HUES48 (cell line): ENCODE measurements around the gene TMEM79.
"Not testable (repeated sequence)": the region's sequence is repeated elsewhere in the genome, so short reads cannot be mapped to it uniquely, and the experiment has no call there.

Source experiments
- H3K27ac ChIP-seq: one replicate; pipeline ENCODE4 v1.7.0; 2013; ENCODE audit warnings: low read depth, low read length, inconsistent platforms
- H3K27me3 ChIP-seq: 2 replicates; pipeline ENCODE4 v1.6.1; 2013; ENCODE audit warnings: mild to moderate bottlenecking, low read length; ENCODE audit not compliant: control insufficient read depth, insufficient read depth
- H3K36me3 ChIP-seq: 2 replicates; pipeline ENCODE4 v1.6.1; 2013; ENCODE audit warnings: low read length; ENCODE audit not compliant: control insufficient read depth, insufficient read depth
- H3K4me1 ChIP-seq: 2 replicates; pipeline ENCODE4 v1.6.1; 2013; ENCODE audit warnings: mild to moderate bottlenecking, low read length; ENCODE audit not compliant: control insufficient read depth, insufficient read depth
- H3K4me3 ChIP-seq: 2 replicates; pipeline ENCODE4 v1.5.1; 2013; ENCODE audit warnings: mild to moderate bottlenecking, low read depth, low read length
- H3K9ac ChIP-seq: 2 replicates; pipeline ENCODE4 v1.6.1; 2013; ENCODE audit warnings: mild to moderate bottlenecking, low read depth, low read length, moderate library complexity
- H3K9me3 ChIP-seq: 2 replicates; pipeline ENCODE4 v1.6.1; 2013; ENCODE audit warnings: low read length; ENCODE audit not compliant: control insufficient read depth, insufficient read depth

The TMEM79 gene

DNA sequence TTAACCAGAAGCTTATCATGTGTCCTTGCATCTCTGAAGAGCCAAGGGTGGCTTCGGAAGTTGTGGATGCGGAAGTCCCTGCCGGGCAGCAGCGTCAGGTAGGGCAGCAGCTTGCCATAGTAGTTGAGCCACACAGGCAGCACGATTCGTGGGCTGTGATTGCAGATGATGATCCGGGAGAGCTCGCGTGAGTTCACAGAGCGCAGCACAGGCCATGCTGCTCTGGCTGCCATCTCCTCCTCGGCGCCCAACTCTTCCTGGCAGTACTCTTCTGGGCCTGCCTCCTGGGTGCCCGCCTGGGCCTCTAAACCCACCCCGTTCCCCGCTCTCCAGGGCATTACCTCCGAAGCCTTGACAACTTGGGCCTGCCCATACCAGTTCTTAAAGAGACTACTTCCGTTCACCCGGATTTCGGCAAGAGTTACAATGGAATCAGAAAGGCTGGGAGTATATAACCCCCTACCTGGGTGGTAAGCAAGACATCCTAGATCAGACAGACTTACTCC is 14.8 kb downstream of the TMEM79 start, which contains the start of gene VHLL:
Gene VHLL (minus strand): TSS at position 456 of the 506 bp plus-strand sequence. CDS start 118 bp downstream, at position 338.
- no peak within 1 kb of the TSS for H3K4me3 ChIP-seq
- H3K36me3 ChIP-seq, result 0 out of 2 replicates have a peak, but pooled peaks cover 3% of the 10 kb centered on the region
- no peaks in the 10 kb centered on the region for H3K4me1 ChIP-seq
- no peaks in the 10 kb centered on the region for H3K27me3 ChIP-seq
- no peak within 1 kb of the TSS for H3K9ac ChIP-seq
- H3K27ac ChIP-seq, result no peak within 1 kb of the TSS
- no peaks in the 10 kb centered on the region for H3K9me3 ChIP-seq

DNA sequence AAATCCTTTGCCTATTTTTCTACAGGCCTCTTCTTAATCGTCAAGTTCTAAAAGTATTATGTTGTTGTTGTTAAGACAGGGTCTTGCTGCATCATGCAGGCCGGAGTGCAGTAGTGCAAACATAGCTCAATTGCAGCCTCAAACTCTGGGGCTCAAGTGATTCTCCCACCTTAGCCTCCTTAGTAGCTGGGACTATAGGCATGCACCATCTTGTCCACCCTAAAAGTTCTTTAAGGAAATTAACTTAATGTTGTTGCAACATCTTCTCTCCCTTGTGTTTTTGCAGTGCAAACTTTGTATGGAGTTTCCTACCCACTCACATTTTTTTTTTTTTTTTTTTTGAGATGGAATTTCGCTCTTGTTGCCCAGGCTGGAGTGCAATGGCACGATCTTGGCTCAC is 19.1 kb downstream of the TMEM79 start:
- peaks cover 30% of the 10 kb centered on the region for H3K36me3 ChIP-seq
- H3K27me3 ChIP-seq, result no peaks in the 10 kb centered on the region
- H3K4me1 ChIP-seq, result no peaks in the 10 kb centered on the region
- no peak overlapping the region for H3K4me3 ChIP-seq
- H3K27ac ChIP-seq, result no peak overlapping the region
- no peak overlapping the region for H3K9ac ChIP-seq
- no peaks in the 10 kb centered on the region for H3K9me3 ChIP-seq

DNA sequence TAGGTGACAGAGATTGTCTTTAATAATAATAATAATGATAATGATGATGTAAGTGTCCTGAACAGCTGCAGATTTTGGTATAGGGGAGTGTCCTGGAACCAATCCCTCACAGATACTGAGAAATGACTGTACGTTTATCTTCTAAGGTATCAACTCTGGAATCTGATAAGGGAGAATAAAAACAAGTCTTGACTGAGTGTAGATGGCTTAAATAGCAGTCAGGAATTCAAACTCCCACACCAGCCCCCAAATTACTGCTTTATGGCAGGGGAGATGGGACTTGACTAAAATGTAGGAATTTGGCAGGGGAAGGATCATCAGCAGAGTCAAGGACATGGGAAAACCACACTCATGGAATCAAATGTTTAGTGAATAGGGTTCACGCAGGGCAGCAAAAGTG is 21.1 kb downstream of the TMEM79 start:
- no peaks in the 10 kb centered on the region for H3K9me3 ChIP-seq
- H3K36me3 ChIP-seq, result peaks cover 50% of the 10 kb centered on the region
- H3K4me3 ChIP-seq, result no peak overlapping the region
- no peaks in the 10 kb centered on the region for H3K27me3 ChIP-seq
- no peak overlapping the region for H3K27ac ChIP-seq
- no peaks in the 10 kb centered on the region for H3K4me1 ChIP-seq
- H3K9ac ChIP-seq, result no peak overlapping the region

DNA sequence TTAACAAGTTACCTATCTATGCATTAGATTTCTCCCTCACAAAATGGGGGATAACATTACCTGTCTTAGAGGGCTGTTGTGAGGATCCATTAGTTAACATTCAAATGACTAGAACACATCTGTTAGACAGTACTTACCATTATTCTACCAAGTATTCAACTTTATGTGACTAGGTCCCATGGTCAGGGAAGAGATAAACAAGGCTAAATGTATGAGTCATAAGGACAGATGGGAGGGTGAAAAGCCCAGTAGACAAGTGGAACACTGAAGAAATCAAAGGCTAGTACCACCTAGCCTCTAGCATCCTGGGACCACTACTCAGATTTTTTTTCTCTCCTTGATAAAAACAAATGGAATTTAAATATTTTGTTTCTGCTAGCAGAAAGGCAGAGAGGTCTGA is 24.0 kb downstream of the TMEM79 start:
- H3K4me1 ChIP-seq, result no peaks in the 10 kb centered on the region
- no peak overlapping the region for H3K9ac ChIP-seq
- H3K36me3 ChIP-seq, result peaks cover 77% of the 10 kb centered on the region
- no peaks in the 10 kb centered on the region for H3K27me3 ChIP-seq
- no peak overlapping the region for H3K4me3 ChIP-seq
- H3K9me3 ChIP-seq, result no peaks in the 10 kb centered on the region
- no peak overlapping the region for H3K27ac ChIP-seq

DNA sequence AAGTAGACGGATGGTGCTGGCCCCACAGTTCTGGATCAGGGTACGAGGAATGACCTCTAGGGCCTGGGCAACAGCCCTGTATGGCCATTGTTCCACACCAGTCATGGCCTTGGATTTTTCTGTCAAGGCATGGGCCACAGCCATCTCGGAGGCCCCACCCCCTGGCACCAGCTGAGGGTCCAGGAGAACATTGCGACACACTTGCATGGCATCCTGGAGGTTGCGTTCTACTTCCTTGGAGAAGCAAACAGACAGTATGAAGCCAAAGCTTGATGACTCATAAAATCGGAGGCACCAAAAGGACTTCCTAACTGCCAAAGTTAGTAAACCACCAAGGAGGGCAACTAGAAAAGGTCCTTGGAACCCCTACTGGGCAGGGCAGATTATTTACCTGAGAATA is 26.8 kb downstream of the TMEM79 start:
- Histone ChIP-seq H3K27ac (no peak overlapping the region), H3K36me3 (peaks cover 91% of the 10 kb centered on the region), H3K27me3 (no peaks in the 10 kb centered on the region)

DNA sequence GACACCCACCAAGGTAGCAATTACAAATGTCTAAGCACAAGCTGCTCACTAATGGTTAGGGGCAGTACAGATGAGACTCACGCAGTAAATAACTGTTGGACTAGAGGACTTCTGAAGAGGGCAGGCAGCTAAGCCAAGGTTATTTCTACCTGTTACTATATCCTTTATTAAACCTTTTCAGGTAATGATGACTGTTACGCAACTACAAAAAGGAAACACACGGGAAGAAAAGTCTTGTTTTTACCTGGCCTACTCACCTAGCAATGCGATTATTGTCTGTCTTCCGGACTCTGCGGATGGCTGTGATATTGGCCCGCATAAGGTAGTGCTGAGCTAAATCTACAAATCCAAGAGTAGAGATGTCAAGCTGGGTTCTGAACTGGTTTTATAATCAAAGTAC is 32.8 kb downstream of the TMEM79 start:
- Histone ChIP-seq H3K27ac (no peak overlapping the region), H3K9me3 (no peaks in the 10 kb centered on the region), H3K27me3 (no peaks in the 10 kb centered on the region), H3K9ac (no peak overlapping the region), H3K4me3 (no peak overlapping the region), H3K4me1 (no peaks in the 10 kb centered on the region), H3K36me3 (peaks cover 95% of the 10 kb centered on the region)

More for the DNA sequence above, 26.8 kb downstream of the TMEM79 start:
- H3K4me3 ChIP-seq, result no peak overlapping the region
- H3K9me3 ChIP-seq, result no peaks in the 10 kb centered on the region
- H3K4me1 ChIP-seq, result no peaks in the 10 kb centered on the region
- H3K9ac ChIP-seq, result no peak overlapping the region

DNA sequence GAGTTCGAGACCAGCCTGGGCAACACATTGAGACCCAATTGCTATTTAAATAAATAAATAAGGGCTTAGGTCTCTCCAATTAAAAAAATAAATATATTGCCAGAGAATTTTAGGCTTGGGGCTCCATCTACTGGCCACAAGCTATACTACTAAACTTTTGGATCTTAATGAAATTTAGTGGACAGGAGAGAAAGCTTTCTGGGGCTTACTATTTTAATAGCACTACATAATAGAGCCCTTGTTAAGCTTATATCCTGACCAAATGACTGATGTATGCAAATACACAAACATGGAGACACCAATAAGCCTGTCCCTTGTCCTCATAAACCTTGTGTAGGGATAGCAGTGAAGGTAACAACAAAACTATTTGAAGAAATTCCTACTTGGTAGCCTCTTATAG is 35.5 kb downstream of the TMEM79 start:
- Histone ChIP-seq H3K36me3 (peaks cover 94% of the 10 kb centered on the region), H3K27me3 (no peaks in the 10 kb centered on the region), H3K27ac (no peak overlapping the region), H3K9ac (no peak overlapping the region), H3K9me3 (no peaks in the 10 kb centered on the region), H3K4me3 (no peak overlapping the region), H3K4me1 (no peaks in the 10 kb centered on the region)

DNA sequence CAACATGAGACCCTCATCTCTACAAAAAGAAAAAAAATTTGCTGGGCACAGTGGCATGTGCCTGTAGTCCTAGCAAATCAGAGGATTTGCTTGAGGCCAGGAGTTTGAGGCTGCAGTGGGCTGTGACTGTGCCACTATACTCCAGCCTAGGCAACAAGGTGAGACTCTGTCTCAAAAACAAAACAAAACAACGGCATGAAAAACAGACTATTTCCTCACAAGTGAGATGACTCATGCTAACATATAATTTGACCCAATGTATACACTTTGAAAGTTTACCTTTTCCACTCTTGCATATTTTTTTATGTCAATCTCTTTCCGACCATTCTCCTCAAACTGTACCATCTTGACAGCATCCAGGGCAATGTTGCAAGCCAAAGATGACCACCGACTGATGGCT is 36.4 kb downstream of the TMEM79 start:
- no peaks in the 10 kb centered on the region for H3K4me1 ChIP-seq
- H3K9ac ChIP-seq, result no peak overlapping the region
- no peaks in the 10 kb centered on the region for H3K27me3 ChIP-seq
- no peak overlapping the region for H3K4me3 ChIP-seq
- H3K27ac ChIP-seq, result no peak overlapping the region
- peaks cover 94% of the 10 kb centered on the region for H3K36me3 ChIP-seq
- no peaks in the 10 kb centered on the region for H3K9me3 ChIP-seq

DNA sequence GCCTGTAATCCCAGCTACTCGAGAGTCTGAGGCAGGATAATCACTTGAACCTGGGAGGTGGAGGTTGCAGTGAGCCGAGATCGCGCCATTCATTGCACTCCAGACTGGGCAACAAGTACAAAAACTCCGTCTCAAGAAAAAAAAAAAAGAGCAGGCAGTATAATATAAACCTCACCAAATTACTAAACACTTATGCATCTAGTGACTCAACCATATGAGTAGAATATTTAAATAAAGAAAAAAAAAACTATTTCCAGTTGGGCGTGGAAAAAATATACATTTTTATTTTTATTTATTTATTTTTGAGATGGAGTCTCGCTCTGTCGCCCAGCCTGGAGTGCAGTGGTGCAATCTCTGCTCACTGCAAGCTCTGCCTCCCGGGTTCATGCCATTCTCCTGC is 39.1 kb downstream of the TMEM79 start:
- H3K36me3 ChIP-seq, result peaks cover 81% of the 10 kb centered on the region
- not testable (repeated sequence) for H3K4me1 ChIP-seq, H3K9me3 ChIP-seq, H3K4me3 ChIP-seq, H3K9ac ChIP-seq, H3K27ac ChIP-seq, H3K27me3 ChIP-seq

DNA sequence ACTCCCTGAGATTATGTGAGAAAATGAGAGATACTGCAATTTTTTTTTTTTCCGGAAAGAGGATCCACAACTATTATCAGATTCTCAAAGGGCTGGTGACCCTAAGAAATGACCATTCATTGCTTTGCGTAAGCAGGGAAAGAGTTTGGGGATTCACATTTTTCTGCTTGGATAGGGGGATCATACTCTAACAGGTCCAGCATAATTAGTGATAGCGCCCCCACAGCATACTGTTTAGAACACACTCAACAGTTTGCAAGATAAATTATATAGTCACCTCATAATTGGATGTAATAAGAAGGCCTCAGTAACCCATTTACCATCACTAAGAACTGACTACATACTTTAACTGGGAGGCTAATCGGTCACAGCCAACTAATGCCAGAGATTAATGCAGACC is 52.1 kb downstream of the TMEM79 start:
- H3K4me1 ChIP-seq, result no peaks in the 10 kb centered on the region; the same call in 1 of the 2 replicates
- H3K9me3 ChIP-seq, result no peaks in the 10 kb centered on the region
- H3K36me3 ChIP-seq, result peaks cover 54% of the 10 kb centered on the region
- peak overlapping the region; percentile 85 for H3K4me3 ChIP-seq
- H3K27me3 ChIP-seq, result no peaks in the 10 kb centered on the region
- H3K9ac ChIP-seq, result no peak overlapping the region
- H3K27ac ChIP-seq, result no peak overlapping the region

DNA sequence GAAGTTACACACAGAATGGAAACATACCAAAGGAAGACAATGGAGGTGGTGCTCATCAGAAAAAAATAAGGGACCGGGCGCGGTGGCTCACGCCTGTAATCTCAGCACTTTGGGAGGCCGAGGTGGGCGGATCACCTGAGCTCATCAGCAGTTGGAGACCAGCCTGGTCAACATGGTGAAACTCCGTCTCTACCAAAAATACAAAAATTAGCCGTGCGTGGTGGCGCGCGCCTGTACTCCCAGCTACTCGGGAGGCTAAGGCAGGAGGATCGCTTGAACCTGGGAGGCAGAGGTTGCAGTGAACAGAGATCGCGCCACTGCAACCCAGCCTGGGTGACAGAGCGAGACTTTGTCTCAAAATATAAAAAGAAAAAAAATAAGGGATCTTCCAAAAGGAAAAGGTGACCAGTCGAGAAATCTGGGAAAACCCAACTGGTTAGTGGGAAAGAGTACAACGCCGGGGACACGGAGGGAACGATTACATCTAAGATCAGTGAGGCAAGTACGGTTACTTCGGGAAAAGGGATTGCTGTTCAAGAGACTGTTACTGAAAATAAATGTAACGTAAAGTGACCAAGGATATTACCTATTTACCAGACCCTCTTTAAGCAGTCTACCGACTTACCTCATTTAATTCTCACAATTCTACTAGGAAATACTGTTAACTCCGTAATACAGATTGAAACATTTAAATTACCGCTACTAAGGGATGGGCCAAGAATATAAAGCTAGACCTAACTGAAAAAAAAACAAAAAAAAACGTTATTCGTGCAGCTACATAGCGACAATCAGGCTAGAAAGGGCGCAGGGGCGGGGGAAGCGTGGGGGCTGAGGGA is 53.1 kb downstream of the TMEM79 start:
- Histone ChIP-seq H3K27ac (peak overlapping the region; percentile 85), H3K4me3 (peak overlapping the region; percentile 85), H3K4me1 (no peaks in the 10 kb centered on the region; the same call in 1 of the 2 replicates), H3K9ac (peak overlapping the region; percentile 82), H3K27me3 (no peaks in the 10 kb centered on the region), H3K9me3 (no peaks in the 10 kb centered on the region), H3K36me3 (peaks cover 44% of the 10 kb centered on the region)
